LNCaP clone FGC (cell line): ENCODE data around the gene SHB.

Experiments
- DNase-seq: peaks from one replicate; pipeline ENCODE4 v3.0.0-alpha.2; 2011; ENCODE audit warnings: low read depth
- H3K4me3 ChIP-seq: 2 replicates; pipeline ENCODE4 v1.5.1; 2011; ENCODE audit warnings: mild to moderate bottlenecking, low read depth, low read length, control low read depth
- CTCF ChIP-seq: IDR thresholded peaks from 2 replicates; pipeline ENCODE4 v1.5.1; 2012; ENCODE audit warnings: mild to moderate bottlenecking; ENCODE audit not compliant: control insufficient read depth, insufficient read depth; ENCODE audit errors: extremely low read depth

SHB gene

DNA sequence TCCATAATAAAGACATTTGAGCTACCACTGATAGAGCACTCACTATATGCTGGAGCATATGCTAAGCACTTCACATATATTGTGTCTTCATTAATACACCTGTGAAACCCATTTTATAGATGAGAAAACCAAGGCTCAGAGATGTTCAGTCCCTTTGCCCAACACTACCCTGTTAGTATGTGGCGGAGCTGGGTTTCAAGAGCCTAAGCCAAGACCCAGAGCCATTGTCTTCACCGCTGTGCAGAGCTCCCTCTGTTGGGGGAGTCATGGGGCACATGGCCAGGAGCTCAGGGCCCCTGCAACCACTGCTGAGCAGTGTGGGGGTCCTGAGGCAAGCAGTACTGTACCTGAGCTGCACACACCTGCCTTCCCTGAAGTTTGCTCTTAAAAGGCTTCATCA lies 127.8 kb downstream of the SHB start:
- no peak for DNase-seq
- no peak overlapping the region for H3K4me3 ChIP-seq
- no peak for TF ChIP-seq CTCF

DNA sequence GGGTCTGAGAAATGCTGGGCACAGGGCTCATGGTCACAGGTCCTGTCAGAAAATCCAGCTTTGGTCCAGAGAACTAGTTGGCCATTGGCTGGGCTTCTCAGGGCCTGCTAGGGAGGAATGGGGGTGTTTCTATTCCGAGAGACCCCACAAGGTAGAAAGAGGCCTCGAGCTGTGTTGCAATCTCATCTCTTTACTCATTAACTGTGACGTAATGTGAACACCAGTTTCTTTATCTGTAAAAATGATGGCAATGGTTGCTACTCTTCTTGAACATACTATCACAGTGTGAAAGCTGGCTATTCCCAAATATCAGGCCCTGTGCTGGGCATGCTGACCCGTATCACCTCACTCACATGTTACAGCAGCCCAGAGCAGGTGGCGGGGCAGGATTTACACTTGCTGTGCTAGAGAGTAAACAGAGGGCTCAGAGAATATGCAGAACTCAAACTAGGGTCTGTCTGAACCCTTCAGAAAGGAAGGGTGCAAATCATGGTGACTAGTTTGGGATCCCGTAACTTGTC lies 129.4 kb downstream of the SHB start:
- H3K4me3 ChIP-seq, result no peak overlapping the region
- no peak for TF ChIP-seq CTCF
- no peak for DNase-seq

- DNase-seq, result no peak
- H3K4me3 ChIP-seq, result no peak overlapping the region
- TF ChIP-seq CTCF, result no peak
Measured at GRCh38 chr9:37938121-37938891, 130.7 kb downstream of the SHB start.

DNA sequence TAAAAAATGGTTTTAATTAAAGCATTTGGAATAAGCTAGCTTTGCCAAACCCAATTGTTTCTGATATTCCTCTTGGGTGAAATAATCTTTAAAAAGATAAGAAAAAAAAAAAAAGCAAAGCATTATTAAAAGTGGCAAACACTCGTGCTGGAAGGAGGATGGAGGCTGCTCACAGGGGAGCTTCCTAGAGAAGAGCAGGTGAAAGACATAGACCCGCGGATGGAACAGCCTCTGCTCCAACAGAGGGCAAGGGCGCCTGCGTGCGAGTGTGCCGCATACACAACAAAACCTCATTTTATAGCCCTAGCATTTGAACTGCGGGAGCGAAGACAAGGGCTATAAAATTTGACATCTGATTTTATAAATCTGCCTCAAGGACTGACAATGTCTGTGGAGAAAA lies 131.7 kb downstream of the SHB start:
- DNase-seq, result no peak
- TF ChIP-seq CTCF, result no peak
- no peak overlapping the region for H3K4me3 ChIP-seq

DNA sequence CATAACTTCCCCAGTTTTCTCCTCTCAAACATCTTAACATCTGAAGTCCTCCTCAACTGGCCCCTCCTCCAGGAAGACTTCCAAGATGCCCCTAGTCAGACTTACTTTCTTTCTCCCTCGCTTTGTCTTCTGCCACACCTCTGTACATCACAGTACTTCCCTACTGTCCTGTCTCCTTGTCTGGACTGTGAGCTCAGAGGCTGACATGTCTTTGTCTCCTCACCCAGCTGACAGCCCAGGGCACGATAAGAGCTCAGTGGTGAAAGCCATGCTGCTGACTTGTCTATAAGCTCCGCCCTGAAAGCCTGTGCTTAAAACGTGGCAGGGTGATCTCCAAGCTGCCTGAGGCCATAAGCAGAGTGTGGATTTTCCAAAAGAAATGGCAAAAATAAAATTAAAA lies 132.1 kb downstream of the SHB start:
- H3K4me3 ChIP-seq, result no peak overlapping the region
- no peak for TF ChIP-seq CTCF
- DNase-seq, result no peak

GRCh38 chr9:37936376-37936775 lies 132.7 kb downstream of the SHB start:
- DNase-seq, result no peak
- TF ChIP-seq CTCF, result no peak
- H3K4me3 ChIP-seq, result no peak overlapping the region

GRCh38 chr9:37935096-37935495 lies 133.9 kb downstream of the SHB start:
- TF ChIP-seq CTCF, result no peak
- no peak for DNase-seq
- no peak overlapping the region for H3K4me3 ChIP-seq
